ENCODE measurements around the gene DEFB108B. TPM values are rescaled to one million over a fixed set of nuclear protein-coding genes. Genes with fewer than 3 reads are reported as not detected.
"Not testable (repeated sequence)": the region's sequence is repeated elsewhere in the genome, so short reads cannot be mapped to it uniquely, and the experiment has no call there.

DEFB108B gene
- total and polyA plus RNA-seq, 2 donors = not detected

DNA sequence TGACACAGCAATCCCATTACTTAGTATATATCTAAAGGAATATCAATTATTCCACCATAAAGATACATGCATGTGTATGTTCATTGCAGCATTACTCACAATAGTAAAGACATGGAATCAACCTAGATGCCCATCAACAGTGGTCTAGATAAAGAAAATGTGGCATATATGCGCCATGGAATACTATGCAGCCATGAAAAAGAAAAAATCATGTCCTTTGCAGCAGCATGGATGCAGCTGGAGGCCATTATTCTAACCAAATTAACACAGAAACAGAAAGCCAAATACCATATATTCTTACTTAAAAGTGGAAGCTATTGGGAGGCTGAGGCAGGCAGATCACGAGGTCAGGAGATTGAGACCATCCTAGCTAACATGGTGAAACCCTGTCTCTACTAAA, 20.9 kb downstream of the DEFB108B start:
- DNase-seq (ENCODE audit: extremely low spot score); H3K4me3 ChIP-seq (ENCODE audit: low read depth, low read length); H3K36me3 ChIP-seq (ENCODE audit: insufficient read depth); H3K4me1 ChIP-seq (ENCODE audit: insufficient read depth); H3K27ac ChIP-seq (ENCODE audit: low read depth): not testable (repeated sequence)
- WGBS = 92% methylated on average over 2 of the region's 2 CpGs

DNA sequence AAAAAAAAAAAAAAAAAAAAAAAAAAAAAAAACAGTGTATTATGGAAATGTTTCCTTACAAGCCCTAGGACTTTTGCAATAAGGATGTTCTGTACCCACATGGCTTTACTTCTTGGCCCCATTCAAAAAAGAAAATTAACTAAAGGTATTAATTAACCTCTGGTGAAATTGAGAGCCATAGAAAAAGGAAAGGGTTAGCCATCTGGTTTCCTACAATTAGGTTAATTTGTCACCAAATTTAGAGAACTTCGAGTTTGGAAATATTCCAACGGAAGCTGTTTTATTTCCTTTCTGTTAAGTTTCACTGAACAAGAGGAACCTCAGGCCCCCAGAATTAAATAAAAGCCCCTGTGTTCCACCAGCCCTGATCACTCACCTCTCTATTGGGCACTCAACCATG, 22.9 kb downstream of the DEFB108B start:
- WGBS = 71% methylated on average over 2 of the region's 2 CpGs
- not testable (repeated sequence) for H3K36me3 ChIP-seq (ENCODE audit: insufficient read depth); DNase-seq (ENCODE audit: extremely low spot score)

GRCh38 chr11:71860835-71861234, 27.8 kb downstream of the DEFB108B start:
- not testable (repeated sequence) for H3K4me1 ChIP-seq (ENCODE audit: insufficient read depth); H3K36me3 ChIP-seq (ENCODE audit: insufficient read depth); H3K27ac ChIP-seq (ENCODE audit: low read depth); H3K4me3 ChIP-seq (ENCODE audit: low read depth, low read length); DNase-seq (ENCODE audit: extremely low spot score)
- 94% methylated on average over 3 of the region's 3 CpGs for WGBS

More for the DNA sequence above, 22.9 kb downstream of the DEFB108B start:
- H3K4me3 ChIP-seq (ENCODE audit: low read depth, low read length); H3K27ac ChIP-seq (ENCODE audit: low read depth); H3K4me1 ChIP-seq (ENCODE audit: insufficient read depth): not testable (repeated sequence)

DNA sequence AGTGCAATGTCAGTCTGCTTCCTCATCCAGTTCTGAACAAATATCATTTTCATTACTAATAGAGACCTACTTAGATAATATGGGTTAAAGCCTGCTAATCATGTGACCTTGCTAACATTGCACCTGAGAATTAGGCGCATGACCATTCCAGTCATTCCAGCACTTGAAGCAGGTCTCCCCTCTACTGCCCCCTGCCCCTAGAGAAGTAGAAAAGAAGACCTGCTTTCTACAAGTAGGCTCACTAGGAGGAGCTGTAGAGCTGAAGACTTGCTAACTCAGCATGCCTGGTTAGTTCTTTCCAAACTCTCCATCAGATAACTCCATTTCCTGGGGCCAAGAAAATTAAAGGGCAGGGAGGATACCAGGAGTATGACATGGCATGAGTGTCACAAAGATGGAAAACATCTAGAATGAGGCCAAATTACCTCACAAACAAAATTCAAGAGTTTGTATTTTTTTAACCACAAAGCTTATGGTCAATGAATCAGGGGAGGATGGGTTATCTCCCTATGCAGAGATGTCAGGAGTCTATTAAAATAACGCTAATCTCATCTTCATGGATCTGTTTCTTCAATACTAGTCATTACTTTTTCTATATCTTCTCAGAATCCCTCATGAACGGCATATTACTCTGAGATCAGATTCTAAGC, 31.1 kb downstream of the DEFB108B start:
- H3K4me3 ChIP-seq (ENCODE audit: low read depth, low read length); H3K4me1 ChIP-seq (ENCODE audit: insufficient read depth); DNase-seq (ENCODE audit: extremely low spot score); H3K27ac ChIP-seq (ENCODE audit: low read depth); H3K36me3 ChIP-seq (ENCODE audit: insufficient read depth): not testable (repeated sequence)
- 65% methylated on average over 3 of the region's 3 CpGs for WGBS

- not testable (repeated sequence) for H3K27ac ChIP-seq (ENCODE audit: low read depth); H3K4me1 ChIP-seq (ENCODE audit: insufficient read depth); DNase-seq (ENCODE audit: extremely low spot score); H3K4me3 ChIP-seq (ENCODE audit: low read depth, low read length); H3K36me3 ChIP-seq (ENCODE audit: insufficient read depth)
- 91% methylated on average over 1 of the region's 1 CpG for WGBS
Measured at GRCh38 chr11:71867209-71867608, 34.2 kb downstream of the DEFB108B start.

DNA sequence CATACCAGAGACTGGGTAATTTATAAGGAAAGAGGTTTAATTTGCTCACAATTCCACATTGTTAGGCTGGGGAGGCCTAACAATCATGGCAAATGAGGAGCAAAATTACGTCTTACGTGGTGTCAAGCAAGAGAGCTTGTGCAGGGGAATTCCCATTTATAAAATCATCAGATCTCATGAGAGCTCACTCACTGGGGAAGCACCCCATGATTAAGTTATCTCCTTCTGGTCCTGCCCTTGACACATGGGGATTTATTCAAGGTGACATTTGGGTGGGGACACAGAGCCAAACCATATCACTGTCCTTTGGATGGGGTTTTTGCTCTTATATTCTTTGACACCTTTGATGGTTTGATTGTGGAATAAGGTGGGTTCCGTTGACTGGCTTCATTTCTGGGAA, 36.9 kb downstream of the DEFB108B start:
- not testable (repeated sequence) for DNase-seq (ENCODE audit: extremely low spot score); H3K4me1 ChIP-seq (ENCODE audit: insufficient read depth); H3K27ac ChIP-seq (ENCODE audit: low read depth); H3K36me3 ChIP-seq (ENCODE audit: insufficient read depth); H3K4me3 ChIP-seq (ENCODE audit: low read depth, low read length)
- WGBS = 93% methylated on average over 3 of the region's 3 CpGs

- not testable (repeated sequence) for DNase-seq (ENCODE audit: extremely low spot score); H3K4me1 ChIP-seq (ENCODE audit: insufficient read depth); H3K4me3 ChIP-seq (ENCODE audit: low read depth, low read length); H3K36me3 ChIP-seq (ENCODE audit: insufficient read depth); H3K27ac ChIP-seq (ENCODE audit: low read depth)
Measured at GRCh38 chr11:71870661-71871060, 37.7 kb downstream of the DEFB108B start.

GRCh38 chr11:71876262-71876661, 43.3 kb downstream of the DEFB108B start:
- H3K4me1 ChIP-seq (ENCODE audit: insufficient read depth); H3K36me3 ChIP-seq (ENCODE audit: insufficient read depth); H3K4me3 ChIP-seq (ENCODE audit: low read depth, low read length); DNase-seq (ENCODE audit: extremely low spot score); H3K27ac ChIP-seq (ENCODE audit: low read depth): not testable (repeated sequence)
- 76% methylated on average over 2 of the region's 2 CpGs for WGBS

GRCh38 chr11:71878059-71878458, 45.1 kb downstream of the DEFB108B start, which contains the start of gene DEFB131B:
TSS of gene DEFB131B (plus strand) at chr11:71878453. CDS start at chr11:71878453, 0 bp downstream.
- not testable (repeated sequence) for H3K4me3 ChIP-seq (ENCODE audit: low read depth, low read length); H3K4me1 ChIP-seq (ENCODE audit: insufficient read depth); H3K27ac ChIP-seq (ENCODE audit: low read depth); DNase-seq (ENCODE audit: extremely low spot score); H3K36me3 ChIP-seq (ENCODE audit: insufficient read depth)
- WGBS = 84% methylated on average over 1 of the region's 1 CpG

DNA sequence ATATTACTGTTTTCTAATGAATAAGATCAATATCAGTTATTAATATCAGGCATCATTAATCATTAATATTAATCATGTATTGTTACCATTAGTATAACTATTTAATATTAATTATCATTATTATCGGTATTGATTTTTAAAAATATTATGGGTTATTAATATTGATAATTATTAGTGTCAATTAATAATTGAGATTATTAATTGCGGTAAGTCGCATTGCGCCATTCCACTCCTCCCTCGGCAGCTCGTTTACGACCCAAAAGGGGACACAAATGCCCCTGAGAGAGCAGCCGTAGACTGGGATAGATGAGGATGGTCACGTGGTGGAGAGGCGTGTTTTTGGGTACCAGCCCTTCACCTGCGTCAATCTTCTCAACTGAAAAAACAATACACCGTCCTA, 52.8 kb downstream of the DEFB108B start:
- not testable (repeated sequence) for H3K4me1 ChIP-seq (ENCODE audit: insufficient read depth); H3K36me3 ChIP-seq (ENCODE audit: insufficient read depth); H3K4me3 ChIP-seq (ENCODE audit: low read depth, low read length); H3K27ac ChIP-seq (ENCODE audit: low read depth); DNase-seq (ENCODE audit: extremely low spot score)
- 97% methylated on average over 12 of the region's 12 CpGs for WGBS

Small RNAs within 50 kb of the gene (small RNA-seq; reads per million reads assigned to genes)
- gene RNA5SP342 = not detected

Other genes starting within 250 kb of the DEFB108B start
- not detected for gene DEFB131B, start 45.3 kb downstream of the DEFB108B start, total RNA-seq
- gene DEFB131B, start 45.3 kb downstream of the DEFB108B start, polyA plus RNA-seq = not detected
- gene XNDC1N, start 95.4 kb downstream of the DEFB108B start, total RNA-seq = 20.7 TPM
- gene XNDC1N, start 95.4 kb downstream of the DEFB108B start, polyA plus RNA-seq = 4.2 TPM
- gene RNF121, start 95.8 kb downstream of the DEFB108B start, total RNA-seq = 22.5 TPM
- 31.8 TPM for gene RNF121, start 95.8 kb downstream of the DEFB108B start, polyA plus RNA-seq
- 6.0 TPM for gene IL18BP, start 165.7 kb downstream of the DEFB108B start, total RNA-seq
- gene IL18BP, start 165.7 kb downstream of the DEFB108B start, polyA plus RNA-seq = 14.2 TPM
- gene NUMA1, start 247.3 kb downstream of the DEFB108B start, total RNA-seq = 193 TPM
- 219 TPM for gene NUMA1, start 247.3 kb downstream of the DEFB108B start, polyA plus RNA-seq
- gene LRRC51, start 247.7 kb downstream of the DEFB108B start, total RNA-seq = 5.0 TPM
- 8.3 TPM for gene LRRC51, start 247.7 kb downstream of the DEFB108B start, polyA plus RNA-seq